Measurements from ENCODE around the gene MPDU1. TPM values are rescaled to one million over a fixed set of nuclear protein-coding genes. Genes with fewer than 3 reads are reported as not detected.

Gene MPDU1
- total and polyA plus RNA-seq, 2 of the 13 experiments (the other 11 are each of a cell fraction or from before 2014, with no cell fraction given) = 112 to 167 TPM

DNA sequence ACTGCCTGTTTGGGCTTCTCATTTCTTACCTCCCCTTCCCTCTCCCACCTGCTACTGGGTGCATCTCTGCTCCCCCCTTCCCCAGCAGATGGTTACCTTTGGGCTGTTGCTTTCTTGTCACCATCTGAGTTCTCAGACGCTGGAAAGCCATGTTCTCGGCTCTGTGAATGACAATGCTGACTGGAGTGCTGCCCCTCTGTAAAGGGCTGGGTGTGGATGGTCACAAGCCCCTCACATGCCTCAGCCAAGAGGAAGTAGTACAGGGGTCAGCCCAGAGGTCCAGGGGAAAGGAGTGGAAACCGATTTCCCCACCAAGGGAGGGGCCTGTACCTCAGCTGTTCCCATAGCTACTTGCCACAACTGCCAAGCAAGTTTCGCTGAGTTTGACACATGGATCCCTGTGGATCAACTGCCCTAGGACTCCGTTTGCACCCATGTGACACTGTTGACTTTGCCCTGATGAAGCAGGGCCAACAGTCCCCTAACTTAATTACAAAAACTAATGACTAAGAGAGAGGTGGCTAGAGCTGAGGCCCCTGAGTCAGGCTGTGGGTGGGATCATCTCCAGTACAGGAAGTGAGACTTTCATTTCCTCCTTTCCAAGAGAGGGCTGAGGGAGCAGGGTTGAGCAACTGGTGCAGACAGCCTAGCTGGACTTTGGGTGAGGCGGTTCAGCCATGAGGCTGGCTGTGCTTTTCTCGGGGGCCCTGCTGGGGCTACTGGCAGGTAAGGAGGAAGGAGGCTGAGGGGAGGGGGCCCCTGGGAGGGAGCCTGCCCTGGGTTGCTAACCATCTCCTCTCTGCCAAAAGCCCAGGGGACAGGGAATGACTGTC, 4.4 kb upstream of the MPDU1 start, which contains the start of gene CD68 (continued):
- peak; percentile 76 for TF ChIP-seq ZNF883 (CRISPR knock-in tag; IDR thresholded peaks at IDR 0.05; ENCODE audit: not compliant biosample characterization)
- no peak for TF ChIP-seq SRSF9 (IDR thresholded peaks at IDR 0.05; ENCODE audit: borderline replicate concordance, insufficient read depth, low read depth, low read length, poor library complexity, severe bottlenecking)
- no peak; the same call in 1 of the 2 replicates for TF ChIP-seq NFE2L1 (CRISPR knock-in tag; IDR thresholded peaks at IDR 0.05; ENCODE audit: borderline replicate concordance)
- 0 out of 2 replicates have a peak, but pooled peaks have one; percentile 43 for TF ChIP-seq GFI1 (CRISPR knock-in tag; IDR thresholded peaks at IDR 0.05; ENCODE audit: borderline replicate concordance)
- TF ChIP-seq ZNF720 (CRISPR knock-in tag; IDR thresholded peaks at IDR 0.05) = no peak
- TF ChIP-seq, protein P1, sequence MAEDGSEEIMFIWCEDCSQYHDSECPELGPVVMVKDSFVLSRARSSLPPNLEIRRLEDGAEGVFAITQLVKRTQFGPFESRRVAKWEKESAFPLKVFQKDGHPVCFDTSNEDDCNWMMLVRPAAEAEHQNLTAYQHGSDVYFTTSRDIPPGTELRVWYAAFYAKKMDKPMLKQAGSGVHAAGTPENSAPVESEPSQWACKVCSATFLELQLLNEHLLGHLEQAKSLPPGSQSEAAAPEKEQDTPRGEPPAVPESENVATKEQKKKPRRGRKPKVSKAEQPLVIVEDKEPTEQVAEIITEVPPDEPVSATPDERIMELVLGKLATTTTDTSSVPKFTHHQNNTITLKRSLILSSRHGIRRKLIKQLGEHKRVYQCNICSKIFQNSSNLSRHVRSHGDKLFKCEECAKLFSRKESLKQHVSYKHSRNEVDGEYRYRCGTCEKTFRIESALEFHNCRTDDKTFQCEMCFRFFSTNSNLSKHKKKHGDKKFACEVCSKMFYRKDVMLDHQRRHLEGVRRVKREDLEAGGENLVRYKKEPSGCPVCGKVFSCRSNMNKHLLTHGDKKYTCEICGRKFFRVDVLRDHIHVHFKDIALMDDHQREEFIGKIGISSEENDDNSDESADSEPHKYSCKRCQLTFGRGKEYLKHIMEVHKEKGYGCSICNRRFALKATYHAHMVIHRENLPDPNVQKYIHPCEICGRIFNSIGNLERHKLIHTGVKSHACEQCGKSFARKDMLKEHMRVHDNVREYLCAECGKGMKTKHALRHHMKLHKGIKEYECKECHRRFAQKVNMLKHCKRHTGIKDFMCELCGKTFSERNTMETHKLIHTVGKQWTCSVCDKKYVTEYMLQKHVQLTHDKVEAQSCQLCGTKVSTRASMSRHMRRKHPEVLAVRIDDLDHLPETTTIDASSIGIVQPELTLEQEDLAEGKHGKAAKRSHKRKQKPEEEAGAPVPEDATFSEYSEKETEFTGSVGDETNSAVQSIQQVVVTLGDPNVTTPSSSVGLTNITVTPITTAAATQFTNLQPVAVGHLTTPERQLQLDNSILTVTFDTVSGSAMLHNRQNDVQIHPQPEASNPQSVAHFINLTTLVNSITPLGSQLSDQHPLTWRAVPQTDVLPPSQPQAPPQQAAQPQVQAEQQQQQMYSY (CRISPR knock-in tag; IDR thresholded peaks at IDR 0.05) = peak; percentile 20; the same call in 1 of the 2 replicates
- peak; percentile 81; the same call in 1 of the 2 replicates for TF ChIP-seq ZNF790 (CRISPR knock-in tag; IDR thresholded peaks at IDR 0.05; ENCODE audit: borderline replicate concordance)
- TF ChIP-seq ARNTL (CRISPR knock-in tag; IDR thresholded peaks at IDR 0.05) = peak; percentile 82
- TF ChIP-seq, protein P2, sequence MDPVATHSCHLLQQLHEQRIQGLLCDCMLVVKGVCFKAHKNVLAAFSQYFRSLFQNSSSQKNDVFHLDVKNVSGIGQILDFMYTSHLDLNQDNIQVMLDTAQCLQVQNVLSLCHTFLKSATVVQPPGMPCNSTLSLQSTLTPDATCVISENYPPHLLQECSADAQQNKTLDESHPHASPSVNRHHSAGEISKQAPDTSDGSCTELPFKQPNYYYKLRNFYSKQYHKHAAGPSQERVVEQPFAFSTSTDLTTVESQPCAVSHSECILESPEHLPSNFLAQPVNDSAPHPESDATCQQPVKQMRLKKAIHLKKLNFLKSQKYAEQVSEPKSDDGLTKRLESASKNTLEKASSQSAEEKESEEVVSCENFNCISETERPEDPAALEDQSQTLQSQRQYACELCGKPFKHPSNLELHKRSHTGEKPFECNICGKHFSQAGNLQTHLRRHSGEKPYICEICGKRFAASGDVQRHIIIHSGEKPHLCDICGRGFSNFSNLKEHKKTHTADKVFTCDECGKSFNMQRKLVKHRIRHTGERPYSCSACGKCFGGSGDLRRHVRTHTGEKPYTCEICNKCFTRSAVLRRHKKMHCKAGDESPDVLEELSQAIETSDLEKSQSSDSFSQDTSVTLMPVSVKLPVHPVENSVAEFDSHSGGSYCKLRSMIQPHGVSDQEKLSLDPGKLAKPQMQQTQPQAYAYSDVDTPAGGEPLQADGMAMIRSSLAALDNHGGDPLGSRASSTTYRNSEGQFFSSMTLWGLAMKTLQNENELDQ (CRISPR knock-in tag; IDR thresholded peaks at IDR 0.05; ENCODE audit: borderline replicate concordance) = peak; percentile 19; the same call in 1 of the 2 replicates
- TF ChIP-seq YEATS2 (CRISPR knock-in tag; IDR thresholded peaks at IDR 0.05; ENCODE audit: borderline replicate concordance) = peak; percentile 68; the same call in 1 of the 2 replicates
- TF ChIP-seq SSRP1 (CRISPR knock-in tag; IDR thresholded peaks at IDR 0.05) = peak; percentile 94
- TF ChIP-seq, protein P3, sequence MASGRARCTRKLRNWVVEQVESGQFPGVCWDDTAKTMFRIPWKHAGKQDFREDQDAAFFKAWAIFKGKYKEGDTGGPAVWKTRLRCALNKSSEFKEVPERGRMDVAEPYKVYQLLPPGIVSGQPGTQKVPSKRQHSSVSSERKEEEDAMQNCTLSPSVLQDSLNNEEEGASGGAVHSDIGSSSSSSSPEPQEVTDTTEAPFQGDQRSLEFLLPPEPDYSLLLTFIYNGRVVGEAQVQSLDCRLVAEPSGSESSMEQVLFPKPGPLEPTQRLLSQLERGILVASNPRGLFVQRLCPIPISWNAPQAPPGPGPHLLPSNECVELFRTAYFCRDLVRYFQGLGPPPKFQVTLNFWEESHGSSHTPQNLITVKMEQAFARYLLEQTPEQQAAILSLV (CRISPR knock-in tag; IDR thresholded peaks at IDR 0.05; ENCODE audit: borderline replicate concordance) = 0 out of 2 replicates have a peak, but pooled peaks have one; percentile 21
- TF ChIP-seq ZNF160 (CRISPR knock-in tag; IDR thresholded peaks at IDR 0.05) = peak; percentile 83; the same call in 1 of the 2 replicates
- no peak for TF ChIP-seq SMARCE1 (IDR thresholded peaks at IDR 0.05; ENCODE audit: borderline replicate concordance)
- TF ChIP-seq SAP130 (CRISPR knock-in tag; IDR thresholded peaks at IDR 0.05; ENCODE audit: low read depth) = peak; percentile 99
- TF ChIP-seq, protein P4, sequence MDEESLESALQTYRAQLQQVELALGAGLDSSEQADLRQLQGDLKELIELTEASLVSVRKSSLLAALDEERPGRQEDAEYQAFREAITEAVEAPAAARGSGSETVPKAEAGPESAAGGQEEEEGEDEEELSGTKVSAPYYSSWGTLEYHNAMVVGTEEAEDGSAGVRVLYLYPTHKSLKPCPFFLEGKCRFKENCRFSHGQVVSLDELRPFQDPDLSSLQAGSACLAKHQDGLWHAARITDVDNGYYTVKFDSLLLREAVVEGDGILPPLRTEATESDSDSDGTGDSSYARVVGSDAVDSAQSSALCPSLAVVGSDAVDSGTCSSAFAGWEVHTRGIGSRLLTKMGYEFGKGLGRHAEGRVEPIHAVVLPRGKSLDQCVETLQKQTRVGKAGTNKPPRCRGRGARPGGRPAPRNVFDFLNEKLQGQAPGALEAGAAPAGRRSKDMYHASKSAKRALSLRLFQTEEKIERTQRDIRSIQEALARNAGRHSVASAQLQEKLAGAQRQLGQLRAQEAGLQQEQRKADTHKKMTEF (CRISPR knock-in tag; IDR thresholded peaks at IDR 0.05) = peak; percentile 90
- TF ChIP-seq KMT2B (CRISPR knock-in tag; IDR thresholded peaks at IDR 0.05) = 0 out of 2 replicates have a peak, but pooled peaks have one; percentile 23
- peak; percentile 39; the same call in 1 of the 2 replicates for TF ChIP-seq SP4 (CRISPR knock-in tag; IDR thresholded peaks at IDR 0.05)
- TF ChIP-seq ZNF674 (CRISPR knock-in tag; IDR thresholded peaks at IDR 0.05; ENCODE audit: low read depth) = no peak

Measured in HepG2 (cell line).